ENCODE measurements around the gene CLCN4.
A peak's percentile ranks its signal among the peaks of the same experiment; 100 is the strongest.

CLCN4 gene

DNA sequence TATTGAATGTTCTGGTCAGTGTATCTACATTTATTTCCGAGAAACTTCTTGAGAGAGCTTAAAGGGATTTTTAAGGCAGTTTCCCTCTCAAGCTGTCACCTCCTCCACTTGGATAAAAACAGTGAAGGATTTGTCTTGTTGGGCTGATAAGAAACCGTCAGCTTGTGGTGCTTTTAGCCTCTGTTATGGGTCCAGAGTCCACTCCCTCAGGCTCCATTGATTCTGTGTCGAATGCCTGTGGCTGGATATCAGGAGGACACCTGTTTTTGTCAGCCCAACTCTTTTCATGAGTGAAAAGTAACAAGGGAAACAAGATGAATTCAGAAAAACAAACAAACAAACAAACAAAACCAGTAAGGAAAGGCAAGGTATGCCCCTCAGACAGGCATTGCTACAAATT is 12.4 kb downstream of the CLCN4 start:
- no peak for DNase-seq

DNA sequence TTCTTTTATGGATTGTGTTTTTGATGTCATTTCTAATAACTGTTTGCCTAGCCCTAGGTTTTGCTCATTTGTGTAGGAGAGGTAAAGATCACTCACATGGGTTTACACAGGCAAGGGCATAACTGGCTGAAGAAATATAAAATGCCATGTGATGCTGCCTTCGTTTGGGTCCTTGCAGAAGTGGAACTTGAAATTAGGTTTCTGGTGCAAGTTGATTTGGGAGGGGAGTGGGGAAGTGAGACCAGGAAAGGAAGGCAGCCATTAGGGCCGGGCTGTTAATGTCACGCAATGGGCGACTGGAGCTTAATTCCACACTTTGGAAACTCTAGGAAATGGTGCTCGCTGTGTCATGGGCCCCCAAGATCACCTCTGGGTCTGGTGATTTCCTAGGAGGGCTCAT is 14.5 kb downstream of the CLCN4 start:
- no peak for DNase-seq

DNA sequence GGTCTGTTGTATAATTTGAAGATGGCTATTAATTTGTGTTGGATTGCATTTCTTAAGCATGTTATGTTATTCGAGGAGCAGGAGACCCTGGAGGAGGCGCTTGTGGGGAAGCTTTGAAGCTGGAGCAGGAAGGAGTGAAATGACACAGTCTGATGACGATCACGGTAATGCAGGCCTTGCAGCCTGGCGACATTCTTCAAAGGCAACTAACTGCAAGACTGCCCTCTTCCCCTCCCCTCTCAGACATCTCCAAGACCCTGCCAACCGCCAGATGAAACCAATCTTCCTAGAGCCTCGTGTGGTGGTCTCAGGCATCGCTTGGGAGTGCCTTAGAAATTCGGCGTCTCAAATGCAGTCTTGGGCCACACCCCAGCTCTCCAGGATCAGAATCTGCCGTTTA is 16.1 kb downstream of the CLCN4 start:
- DNase-seq = no peak

DNA sequence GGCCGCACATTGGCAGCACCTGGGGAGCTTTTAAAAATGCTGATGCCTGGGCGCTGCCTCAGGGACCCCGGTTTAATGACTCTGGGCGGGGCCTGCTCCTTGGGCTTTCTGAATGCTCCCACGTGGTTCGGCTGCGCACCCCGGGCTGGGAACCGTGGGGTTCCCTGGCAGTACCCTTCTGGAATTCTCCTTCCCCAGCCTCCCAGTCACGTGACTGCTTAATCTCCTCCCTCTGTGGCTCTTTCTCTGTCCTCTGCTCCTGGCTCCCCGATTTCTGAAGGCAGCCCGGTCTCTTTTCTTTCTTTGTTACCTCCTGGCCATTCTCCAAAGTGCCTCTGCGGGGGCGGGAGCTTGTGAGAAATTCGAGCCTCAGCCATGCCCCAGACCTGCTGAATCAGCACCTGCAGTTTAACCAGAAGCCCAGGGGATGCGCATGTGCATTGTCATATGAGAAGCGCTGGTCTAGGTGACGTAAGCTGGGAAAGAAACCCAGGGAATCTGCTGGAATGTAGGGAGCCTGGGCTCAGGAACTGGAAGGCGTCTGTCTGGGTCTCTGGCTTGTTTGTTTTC is 16.6 kb downstream of the CLCN4 start:
- DNase-seq = no peak

DNA sequence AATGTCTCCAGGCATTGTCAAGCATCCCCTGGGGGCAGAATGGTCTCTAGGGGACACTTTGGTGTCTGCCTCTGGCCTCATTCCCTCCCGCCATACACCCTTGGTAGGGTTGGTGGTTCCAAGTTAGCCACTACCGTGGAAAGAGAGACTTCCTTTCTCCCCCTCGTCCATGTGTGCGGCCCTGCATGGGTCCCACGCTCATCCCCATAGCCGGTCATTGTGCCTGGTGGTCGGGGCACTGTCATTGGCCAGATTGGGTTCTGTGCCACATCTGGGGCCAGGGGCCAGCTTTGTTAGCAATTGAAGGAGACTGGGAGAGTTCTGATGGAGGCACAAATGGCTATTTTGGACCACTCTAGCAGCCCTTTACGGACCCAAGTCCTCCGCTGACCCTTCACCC is 17.3 kb downstream of the CLCN4 start:
- DNase-seq = no peak

DNA sequence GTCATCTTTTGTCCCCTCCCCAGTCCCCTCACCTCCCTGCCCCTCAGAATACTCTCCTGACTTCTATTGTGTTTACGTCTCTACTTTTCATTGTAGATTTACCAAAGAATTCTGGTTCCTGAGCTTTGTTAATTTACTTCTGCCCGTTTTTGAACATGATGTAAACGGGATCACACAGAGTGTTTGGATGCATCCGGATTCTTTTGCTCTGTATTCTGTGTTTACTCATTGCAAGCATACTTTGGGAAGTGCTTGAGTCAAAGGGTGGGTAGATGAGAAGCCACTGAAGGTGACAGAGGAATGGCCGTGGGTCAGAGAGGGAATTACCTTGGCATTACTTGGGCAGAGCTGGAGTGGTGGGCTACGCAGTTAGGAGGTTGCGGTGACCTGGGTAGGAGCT is 18.0 kb downstream of the CLCN4 start:
- DNase-seq = no peak

DNA sequence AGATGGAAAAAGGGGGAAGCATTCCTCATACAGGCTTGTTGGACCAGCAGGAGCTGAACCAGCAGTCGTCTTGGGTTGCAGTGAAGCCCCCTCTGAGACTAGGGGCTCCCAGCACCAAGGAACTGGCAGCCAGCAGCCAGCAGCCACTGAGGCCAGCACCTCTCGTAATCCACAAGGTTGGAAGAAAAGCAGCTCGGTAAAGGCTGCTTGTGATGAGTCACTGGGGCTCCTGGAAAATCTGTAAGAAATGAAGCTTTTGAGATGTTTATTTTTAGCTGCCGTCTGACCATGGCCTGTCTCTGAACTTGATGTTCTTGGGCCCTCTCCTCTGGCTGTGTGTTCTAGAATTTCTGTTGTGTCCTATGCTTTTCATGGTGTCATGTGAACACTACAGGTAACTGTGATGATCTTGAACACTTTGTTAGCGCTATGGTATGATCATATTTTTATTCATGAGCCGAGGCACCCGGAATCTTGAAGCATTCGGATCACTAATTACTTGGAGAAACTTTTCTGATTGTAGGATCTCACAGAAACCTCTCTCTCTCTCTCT is 18.6 kb downstream of the CLCN4 start:
- DNase-seq = no peak

DNA sequence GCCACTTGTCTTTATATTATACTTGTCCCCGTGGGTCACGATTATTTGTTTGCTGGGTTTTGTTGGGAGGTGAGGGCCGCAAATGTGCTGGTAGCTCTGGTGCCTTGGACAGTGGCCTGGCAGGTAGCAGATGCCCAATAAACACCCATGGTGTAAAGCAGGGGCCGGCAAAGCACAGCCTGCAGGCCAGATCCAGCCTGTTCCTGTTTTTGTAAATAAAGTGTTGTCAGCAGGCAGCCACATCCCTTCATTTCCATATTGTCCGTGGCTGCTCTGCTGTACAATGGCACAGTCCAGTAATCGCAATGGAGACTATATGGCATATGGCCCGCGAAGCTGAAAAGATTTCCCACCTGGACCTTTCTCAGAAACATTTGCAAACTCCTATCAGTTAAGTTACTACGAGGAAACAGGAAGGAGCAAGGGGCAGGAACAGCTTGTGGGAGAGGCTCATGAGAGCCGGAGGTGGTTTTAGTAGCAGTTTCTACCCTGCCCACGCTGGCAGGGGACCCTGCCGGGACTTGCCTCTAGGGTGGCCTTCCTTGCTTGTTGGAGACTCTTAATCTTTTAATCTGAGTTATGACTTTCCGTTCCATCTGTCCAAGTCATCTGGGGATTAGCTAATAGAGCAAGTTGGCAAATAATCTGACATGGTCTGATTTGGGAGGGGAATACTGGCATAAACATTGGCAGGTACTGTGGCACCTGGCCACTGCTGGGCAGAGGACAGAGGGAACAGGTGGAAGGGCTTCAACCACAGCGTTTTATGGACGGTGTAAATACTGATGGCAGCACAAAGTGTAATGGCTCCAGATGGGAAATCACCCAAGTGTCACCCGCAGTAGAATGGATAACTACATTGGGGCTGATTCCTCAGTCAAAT is 19.6 kb downstream of the CLCN4 start:
- no peak for DNase-seq

DNA sequence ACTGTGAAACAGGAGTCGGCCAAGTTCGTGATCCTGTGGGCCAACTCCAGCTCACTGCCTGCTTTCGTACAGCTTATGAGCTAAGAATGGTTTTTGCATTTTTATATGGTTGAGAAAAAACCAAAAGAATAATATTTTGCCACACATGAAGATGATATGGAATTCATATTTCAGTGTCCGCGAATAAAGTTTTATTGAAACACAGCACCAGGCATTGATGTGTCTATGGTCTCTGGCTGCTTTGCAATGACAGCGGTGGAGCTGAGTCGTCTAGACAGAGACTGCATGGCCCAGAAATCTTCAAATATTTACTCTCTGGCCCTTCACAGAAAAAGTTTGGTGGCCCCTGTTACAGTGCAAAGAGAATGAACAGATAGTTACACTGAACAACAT is 20.2 kb downstream of the CLCN4 start:
- DNase-seq = no peak

DNA sequence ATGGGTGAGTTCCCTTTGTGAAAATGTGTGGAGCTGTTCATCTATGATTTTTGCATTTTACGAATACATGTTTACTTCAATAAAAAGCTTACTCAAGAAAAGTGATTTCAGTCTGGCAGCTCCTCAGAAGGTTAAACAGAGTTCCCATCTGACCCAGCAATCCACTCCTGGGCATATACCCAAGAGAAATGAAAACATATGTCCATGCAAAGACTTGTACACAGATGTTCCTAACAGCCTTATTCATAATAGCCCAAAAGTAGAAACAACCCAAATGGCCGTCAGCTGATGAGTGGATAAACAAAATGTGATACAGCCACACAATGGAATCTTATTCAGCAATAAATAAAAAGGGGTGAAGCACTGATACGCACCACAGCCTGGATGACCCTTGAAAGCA is 20.8 kb downstream of the CLCN4 start:
- DNase-seq = no peak

DNA sequence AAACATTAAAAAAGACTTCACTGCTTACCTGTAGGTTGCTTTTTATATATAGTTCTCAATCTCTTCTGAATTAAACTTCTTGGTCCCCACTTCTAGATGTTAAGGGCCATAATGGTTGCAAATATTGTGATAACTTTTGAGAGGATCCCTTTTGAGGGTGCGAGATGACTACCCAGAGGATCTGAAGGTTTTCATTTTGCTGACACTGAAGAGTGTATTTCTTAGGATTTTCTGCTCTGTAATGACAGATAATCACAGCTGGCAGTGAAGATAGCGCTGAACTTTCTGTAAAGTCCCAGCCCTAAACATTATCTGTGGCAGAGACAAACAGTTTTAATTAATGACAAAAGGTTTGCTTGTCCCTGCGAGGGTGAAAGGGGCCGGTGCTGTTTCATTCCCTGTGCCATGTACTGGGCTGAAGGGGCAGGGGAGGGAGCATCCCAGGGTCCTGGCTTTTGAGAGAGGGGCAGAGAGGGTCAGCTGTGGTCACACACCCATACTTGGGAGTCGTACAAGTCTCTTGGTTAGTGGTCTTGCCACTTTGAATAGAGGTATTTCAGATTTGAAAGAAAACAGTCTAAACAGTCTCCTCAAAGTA is 22.2 kb downstream of the CLCN4 start:
- no peak for DNase-seq

DNA sequence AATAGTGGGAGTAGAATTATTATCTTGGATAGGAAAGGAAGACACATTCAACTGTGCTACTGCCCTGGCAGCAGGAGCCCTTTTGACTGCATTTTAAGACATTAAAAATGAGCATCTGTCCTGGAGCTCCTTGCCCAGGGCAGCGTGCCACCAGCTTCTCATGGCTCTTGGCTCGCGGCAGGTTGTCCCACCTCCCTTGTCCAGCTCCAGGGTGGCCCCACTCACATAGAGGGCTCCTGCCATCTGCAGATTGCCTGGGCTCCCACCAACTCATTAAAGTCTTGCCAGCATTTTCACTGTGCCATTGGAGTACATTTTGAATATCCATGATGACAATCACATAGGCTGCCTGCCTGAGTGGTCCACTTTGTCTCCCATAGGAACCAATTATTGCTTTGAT is 27.0 kb downstream of the CLCN4 start:
- no peak for DNase-seq

DNA sequence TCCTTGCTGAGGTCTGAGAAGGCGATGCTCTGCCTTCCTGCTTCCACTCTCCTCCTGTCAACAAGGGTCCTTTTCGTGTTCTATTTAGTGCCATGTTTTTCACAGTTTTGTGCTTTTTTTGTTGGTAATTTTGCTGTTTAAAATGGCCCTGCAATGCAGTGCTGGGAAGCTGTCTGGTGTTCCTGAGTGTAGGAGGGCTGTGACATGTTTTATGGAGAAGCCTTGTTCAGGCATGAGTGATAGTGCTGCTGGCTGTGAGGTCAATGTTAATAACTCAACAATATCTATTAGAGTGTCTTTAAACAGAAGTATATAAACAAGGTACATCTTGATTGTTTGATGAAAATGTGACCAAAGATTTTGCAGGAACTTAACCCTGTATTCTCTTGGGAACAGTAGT is 27.6 kb downstream of the CLCN4 start:
- DNase-seq = no peak

DNA sequence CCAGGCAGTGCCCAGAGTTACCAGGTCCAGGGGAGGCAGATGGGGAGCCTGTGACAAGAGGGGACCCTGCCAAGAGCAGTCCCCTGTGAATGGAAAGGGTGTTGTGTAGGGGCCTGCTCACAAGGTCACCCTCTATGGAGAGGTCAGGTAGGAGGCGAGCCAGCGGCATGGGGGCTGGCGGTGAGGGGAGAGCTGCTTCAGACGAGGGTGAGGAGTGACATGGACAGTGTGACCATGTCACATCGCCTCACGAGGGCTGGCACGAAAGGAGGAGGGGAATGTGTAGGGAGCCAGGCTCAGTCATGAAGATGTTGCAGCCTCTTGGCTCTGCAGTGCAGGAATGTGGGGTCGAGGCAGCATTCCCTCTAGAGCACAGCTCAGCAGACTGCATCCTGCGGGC is 29.6 kb downstream of the CLCN4 start:
- DNase-seq = no peak

DNA sequence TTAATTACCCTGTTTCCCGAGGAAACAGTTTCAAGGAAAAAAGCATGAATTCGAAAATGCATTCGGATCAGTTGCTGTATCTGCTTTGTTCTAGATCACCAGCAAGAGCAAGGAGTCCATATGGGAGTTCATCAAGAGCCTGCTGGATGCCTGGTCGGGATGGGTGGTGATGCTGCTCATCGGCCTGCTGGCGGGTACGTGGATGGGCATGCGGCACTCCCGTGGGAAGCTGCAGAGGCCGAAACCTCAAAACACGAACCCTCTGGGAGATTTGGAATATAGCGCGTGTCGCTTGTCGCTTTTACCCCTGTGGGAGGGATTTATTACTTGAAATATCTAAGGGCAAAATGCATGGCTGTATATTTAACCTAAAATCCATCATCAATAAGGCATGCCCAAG is 30.6 kb downstream of the CLCN4 start:
- no peak for DNase-seq

DNA sequence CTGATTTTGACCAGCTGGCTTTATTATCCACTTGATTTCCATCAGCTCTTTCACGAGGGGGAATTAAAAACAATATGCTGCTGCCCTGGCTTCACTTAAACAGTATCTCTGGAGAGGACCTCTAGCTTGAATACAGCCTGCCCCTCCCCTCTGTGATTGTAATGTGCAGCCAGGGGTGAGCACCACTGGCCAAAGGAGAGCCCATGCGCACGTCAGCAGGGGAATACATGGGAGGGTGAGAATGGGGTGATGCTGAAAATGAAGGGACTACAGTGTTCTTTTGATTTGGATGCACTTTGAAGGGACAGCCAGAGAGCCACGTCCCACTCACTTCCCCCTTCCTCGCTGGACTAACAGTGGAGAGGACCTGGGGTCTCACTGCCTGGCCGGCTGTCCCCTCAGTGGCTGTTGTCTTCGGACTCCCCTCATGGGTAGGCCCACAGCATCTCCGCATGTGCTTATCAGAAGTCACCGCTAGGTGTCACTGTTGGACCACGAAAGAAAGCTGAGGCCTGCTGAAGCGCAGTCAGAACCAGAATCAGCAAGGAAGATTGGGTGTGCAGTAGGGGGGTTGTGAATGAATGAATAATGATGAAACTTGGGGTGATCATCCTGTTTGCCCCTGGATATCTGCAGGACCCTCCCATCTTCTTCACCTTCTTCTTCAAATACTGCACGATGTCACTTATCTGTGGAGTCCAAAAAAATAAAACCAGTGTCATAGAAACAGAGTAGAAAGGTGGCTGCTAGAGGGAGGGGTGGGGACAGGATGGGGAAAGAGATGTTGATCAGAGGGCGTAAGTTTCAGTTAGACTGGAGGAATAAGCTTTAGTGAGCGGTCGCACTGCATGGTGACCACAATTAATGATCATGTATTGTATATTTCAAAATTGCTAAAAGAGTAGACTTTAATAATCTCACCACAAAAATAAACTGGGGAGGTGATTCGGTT is 32.8 kb downstream of the CLCN4 start:
- peak; percentile 32 to 76 for DNase-seq

DNA sequence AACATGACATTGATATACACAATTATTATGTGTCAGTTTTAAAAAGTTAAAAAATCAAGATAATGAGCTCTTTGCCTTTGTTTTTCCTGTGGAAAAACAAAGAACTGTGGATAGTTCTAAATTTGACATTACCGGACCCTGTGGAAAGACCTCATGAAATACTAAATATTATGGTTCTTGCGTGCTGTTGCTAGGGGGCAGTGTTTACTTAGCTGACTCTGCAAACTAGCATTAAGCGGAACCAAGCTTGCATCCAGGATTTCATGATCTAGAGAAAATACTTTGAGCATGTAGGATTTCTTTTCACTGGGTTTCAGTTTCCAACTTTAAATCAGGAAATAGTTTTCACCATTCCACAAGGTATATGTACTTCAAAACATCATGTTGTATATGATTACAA is 33.6 kb downstream of the CLCN4 start:
- peak in 1 of 2 experiments; percentile 67 for DNase-seq

DNA sequence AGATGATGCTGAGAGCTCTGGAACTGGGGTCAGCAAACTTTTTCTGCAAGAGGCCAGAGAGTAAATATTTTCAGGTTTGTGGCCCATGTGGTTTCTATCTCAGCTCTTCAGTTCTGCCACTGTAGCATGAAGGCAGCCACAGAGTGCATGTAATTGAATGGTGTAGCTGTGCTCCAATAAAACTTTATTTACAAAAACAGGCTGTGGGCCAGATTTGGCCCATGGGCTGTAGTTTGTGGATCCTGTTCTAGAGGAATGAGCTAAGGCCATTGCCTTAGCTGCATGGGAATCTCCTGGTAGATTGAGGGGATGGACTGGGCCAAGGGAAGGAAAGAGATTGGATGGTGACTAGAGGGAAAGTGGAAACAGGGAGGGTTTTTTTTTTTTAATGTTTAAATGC is 36.8 kb downstream of the CLCN4 start:
- DNase-seq = no peak

DNA sequence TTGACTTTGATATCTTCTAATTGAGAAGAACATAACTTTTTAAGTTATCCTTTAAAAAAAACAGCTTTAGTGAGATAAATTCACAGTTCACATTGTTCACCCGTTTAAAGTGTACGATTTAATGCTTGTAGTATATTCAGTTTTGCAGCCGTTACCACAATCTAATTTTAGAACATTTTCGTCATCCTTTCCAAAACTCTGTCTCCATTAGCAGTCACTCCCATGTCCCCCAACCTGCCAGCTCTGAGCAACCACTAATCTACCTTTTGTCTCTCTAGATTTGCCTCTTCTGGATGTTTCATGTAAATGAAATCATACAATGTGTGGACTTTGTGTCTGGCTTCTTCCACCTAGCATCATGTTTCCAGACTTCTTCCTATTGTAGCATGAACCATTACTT is 38.6 kb downstream of the CLCN4 start:
- DNase-seq = no peak

DNA sequence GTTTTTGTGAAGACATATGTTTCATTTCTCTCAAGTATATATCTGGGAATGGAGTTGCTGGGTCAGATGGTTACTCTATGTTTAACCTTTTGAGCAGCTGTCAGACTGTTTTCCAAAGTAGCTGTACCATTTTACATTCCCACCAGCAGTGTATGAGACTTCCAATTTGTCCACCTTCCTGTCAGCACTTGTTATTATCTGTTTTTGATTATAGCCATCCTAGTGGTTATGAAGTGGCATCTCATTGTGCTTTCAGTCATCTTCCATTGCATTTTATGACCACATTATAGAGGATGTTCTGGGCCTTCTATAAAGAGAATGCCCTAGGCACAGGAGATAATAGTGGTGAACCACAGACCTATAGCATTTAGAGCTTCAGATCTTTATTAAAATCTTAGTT is 39.2 kb downstream of the CLCN4 start:
- DNase-seq = no peak

DNA sequence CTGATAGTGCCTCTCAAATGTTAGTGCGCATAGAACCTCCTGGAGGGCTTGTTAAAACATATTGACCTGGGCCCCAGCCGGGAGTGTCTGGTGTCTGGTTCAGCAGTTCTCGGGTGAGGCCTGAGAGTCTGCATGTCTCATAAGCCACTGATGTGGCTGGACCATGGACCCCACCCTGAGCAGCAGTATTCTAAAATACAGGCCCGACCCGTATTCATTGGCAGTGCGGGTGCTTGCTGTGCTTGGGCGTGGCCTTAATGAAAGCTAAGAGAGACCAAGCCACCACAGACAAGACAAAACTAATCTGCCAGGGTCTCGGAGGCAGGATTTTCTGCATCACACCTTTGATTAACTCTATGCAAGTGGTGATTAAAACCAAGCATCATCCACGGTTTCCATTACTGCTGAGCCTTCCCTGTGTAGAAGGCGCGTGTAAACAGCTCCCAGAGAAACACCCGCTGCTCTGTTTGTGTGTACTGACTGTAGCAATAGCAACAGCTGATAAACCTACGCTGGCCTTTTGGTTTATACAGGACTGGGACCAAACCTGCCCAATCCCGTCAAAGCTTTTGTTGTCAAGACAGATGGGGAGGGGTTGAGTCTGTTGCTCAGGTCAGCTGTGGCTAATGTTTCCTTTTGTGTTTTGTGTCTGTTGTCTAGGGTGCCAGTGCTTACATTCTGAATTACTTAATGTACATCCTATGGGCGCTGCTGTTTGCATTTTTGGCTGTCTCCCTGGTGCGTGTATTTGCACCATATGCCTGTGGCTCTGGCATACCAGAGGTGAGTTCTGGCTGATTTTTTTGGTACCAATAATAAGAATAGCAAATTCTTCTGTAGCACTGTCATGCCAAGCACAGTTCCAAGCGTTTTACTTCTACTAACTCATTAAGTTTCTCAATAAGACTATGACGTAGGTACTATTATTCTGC is 40.8 kb downstream of the CLCN4 start:
- DNase-seq = no peak

DNA sequence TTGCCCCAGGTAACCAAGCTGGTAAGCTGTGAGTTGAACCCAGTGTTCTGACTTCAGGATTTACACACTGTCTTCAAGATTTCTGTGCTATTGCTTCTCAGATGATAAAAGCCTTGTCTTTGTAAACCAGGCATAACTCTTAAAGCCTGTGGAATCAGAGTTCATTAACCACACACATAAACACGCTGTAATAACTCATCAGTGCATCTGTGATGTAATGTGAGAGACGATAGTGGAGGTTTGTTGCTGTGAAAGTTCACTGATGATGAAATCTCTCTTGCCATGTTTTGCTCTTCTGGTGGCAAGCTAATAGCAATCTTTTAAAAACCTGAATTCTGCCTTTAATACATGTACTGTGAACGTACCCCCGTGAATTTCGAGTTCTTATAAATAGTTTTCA is 41.5 kb downstream of the CLCN4 start:
- DNase-seq = no peak
